DMS153 treated with DMSO at 0.1 percent for 48 hours (cell line): ENCODE measurements around the gene ARL16.

ENCODE experiments used
- DNase-seq: peaks from one replicate; lab custom pipeline; 2025; ENCODE audit not compliant: unreplicated experiment; lab: John Stamatoyannopoulos, UW

ARL16 gene, protein sequence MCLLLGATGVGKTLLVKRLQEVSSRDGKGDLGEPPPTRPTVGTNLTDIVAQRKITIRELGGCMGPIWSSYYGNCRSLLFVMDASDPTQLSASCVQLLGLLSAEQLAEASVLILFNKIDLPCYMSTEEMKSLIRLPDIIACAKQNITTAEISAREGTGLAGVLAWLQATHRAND

GRCh38 chr17:81683584-81684441 is at the start of gene ARL16, which contains the start of gene HGS:
TSS of gene ARL16 (minus strand) at chr17:81683797. CDS start at chr17:81683753, 44 bp downstream.
TSS of gene HGS (plus strand) at chr17:81684011. CDS start at chr17:81684067, 56 bp downstream.
- peak; percentile 98 for DNase-seq

- peak; percentile 87 for DNase-seq
Measured at GRCh38 chr17:81727324-81728031, 43.9 kb upstream of the ARL16 start.

- DNase-seq: no peak
Measured at GRCh38 chr17:81726004-81726403, 42.4 kb upstream of the ARL16 start.

DNA sequence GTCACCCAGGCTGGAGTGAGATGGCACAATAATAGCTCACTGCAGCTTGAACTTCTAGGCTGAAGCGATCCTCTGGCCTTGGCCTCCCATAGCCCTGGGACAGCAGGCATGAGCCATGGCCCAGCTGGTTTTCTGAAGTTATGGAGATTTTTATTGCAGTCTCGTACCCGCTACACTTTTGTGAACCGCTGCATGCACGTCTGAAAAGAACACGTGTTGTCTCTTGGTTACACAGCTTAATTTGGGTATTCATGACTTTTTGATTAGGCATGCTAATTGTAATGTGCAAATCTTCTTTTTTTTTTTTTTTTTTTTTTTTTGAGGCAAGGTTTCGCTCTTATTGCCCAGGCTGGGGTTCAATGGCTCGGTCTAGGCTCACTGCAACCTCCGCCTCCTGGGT is 41.8 kb upstream of the ARL16 start:
- DNase-seq: no peak

- no peak for DNase-seq
Measured at GRCh38 chr17:81723651-81724209, 40.1 kb upstream of the ARL16 start.

GRCh38 chr17:81722184-81723120 is 38.9 kb upstream of the ARL16 start:
- DNase-seq: no peak

- DNase-seq: no peak
Measured at GRCh38 chr17:81720267-81721071, 36.9 kb upstream of the ARL16 start.

- DNase-seq: no peak
Measured at GRCh38 chr17:81719410-81720266, 36.0 kb upstream of the ARL16 start.

DNA sequence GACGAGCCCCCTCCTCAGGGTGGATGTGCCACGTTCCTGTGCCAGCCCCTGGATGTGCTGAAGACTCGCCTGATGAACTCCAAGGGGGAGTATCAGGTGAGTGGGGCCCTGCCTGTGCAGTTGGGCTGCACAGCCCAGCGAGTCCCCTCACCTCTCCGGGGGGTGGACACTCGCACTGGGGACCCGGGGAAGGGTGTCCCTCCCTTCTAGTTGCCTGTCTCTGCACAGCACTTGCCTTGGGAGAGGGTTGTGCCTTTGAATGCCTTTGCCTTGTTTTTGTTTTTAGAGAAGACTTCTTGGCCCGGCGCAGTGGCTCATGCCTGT is 34.1 kb upstream of the ARL16 start:
- DNase-seq: no peak

- DNase-seq: no peak
Measured at GRCh38 chr17:81717049-81717765, 33.6 kb upstream of the ARL16 start.

DNA sequence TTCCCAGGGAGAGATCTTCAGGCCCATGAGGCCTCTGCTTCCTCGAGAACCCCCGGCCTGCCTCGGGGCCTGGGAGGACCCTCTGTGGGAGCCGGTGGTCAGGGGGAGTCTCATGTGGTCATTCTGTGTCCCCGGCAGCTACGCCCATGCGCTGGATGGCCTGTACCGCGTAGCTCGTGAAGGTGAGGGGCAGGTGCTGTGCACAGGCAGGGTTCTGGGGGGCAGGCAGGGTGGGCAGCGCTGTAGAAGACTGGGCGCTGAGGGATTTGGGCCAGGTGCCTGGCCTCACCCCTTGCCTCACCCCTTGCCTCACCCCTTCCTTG is 33.0 kb upstream of the ARL16 start:
- DNase-seq: no peak

DNA sequence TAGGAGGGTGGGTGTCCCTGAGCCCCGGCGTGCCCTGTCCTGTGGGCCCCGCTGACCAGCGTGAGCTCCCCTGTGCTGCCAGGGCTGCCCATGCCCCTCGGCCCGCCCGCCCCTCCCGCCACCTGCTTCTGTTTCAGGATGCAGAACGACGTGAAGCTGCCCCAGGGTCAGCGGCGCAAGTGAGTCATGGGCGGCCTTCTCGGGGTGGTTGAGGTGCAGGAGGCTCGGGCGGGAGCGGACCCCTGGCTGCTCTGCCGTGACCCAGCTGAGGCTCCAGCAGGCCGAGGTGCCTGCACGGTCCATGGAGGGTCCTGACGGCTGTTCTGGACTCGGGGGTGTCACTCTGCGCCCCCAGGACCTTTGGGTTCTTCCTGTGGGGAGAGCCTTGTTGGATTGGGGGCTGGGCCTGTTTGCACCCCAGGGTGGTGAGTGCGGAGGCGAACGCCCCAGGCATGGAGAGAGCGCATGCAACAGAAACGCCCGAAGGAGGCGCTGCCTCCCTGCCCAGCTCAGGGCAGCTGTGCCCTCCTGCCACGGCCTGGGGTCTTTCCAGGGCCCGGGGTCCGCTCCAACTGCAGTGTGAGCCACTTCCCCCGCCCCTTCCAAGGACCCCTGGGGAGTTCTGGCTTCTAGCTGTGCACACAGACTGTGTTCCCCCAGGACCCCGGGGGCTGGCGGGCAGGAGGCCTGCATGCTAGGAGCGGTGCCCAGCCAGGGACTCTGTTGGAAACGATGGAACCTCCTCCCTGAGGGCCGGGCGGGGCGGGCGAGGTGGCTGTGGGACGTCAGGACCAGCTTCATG is 32.5 kb upstream of the ARL16 start:
- DNase-seq: no peak

- DNase-seq: no peak
Measured at GRCh38 chr17:81715107-81715871, 31.7 kb upstream of the ARL16 start.

DNA sequence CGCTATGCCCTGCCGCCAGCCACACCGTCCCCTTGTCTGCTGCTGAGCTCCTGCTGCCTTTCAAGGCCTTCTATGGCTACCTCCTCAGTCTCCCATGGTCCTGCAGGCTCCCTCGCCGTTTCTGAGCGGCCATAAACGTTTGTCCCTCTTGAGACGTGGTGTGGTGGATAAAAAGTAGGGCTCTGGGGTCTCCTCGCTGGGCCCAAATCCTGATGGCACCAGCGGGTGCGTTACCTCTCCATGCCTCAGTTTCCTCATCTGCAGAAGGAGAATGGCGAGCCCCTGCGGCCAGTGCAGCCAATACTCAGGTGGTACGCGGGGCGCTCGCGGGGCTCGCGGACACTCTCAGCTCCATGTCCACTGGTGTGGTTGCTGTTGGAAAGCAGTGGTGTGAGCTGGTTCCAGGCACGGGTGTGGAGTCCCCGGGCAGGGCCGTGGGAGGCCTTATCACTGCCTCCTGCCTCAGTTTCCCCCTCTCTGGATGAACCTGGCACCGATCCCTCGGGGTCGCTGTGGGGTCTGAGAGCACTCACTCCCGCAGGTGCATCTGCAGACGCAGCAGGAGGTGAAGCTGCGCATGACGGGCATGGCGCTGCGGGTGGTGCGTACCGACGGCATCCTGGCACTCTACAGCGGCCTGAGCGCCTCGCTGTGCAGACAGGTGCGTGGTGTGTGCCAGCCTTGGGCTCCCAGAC is 31.0 kb upstream of the ARL16 start:
- DNase-seq: no peak

GRCh38 chr17:81713556-81714411 is 30.2 kb upstream of the ARL16 start:
- no peak for DNase-seq
